Glomerular endothelial cell (primary cell): ENCODE data around the gene FTSJ1. TPM values are rescaled to one million over a fixed set of nuclear protein-coding genes. Genes with fewer than 3 reads are reported as not detected.
"Not testable (repeated sequence)": the region's sequence is repeated elsewhere in the genome, so short reads cannot be mapped to it uniquely, and the experiment has no call there.

Experiments used
- DNase-seq: peaks from one replicate; pipeline ENCODE4 v3.0.0-alpha.2; 2011; ENCODE audit warnings: low read depth, low spot score; ENCODE audit errors: extremely low read depth
- total RNA-seq: library from RNA; depleted of rRNA; stranded (reverse); fragments of >200 nt; gene quantifications from 2 replicates; pipeline ENCODE4 v1.2.3, GENCODE V29; 2015

FTSJ1 gene
- total RNA-seq, 1 donor from 2014 or later = 77.5 TPM

- no peak for DNase-seq
Measured at GRCh38 chrX:48492293-48492910, 16.4 kb downstream of the FTSJ1 start.

GRCh38 chrX:48493890-48494364 is 17.9 kb downstream of the FTSJ1 start:
- no peak for DNase-seq

- DNase-seq = no peak
Measured at GRCh38 chrX:48496660-48497059, 20.7 kb downstream of the FTSJ1 start.

GRCh38 chrX:48497871-48498270 is 21.9 kb downstream of the FTSJ1 start:
- DNase-seq = no peak

GRCh38 chrX:48498374-48498809 is 22.4 kb downstream of the FTSJ1 start:
- no peak for DNase-seq

- DNase-seq = no peak
Measured at GRCh38 chrX:48504261-48504660, 28.3 kb downstream of the FTSJ1 start.

GRCh38 chrX:48505481-48505880 is 29.5 kb downstream of the FTSJ1 start:
- no peak for DNase-seq

GRCh38 chrX:48507246-48507645 is 31.2 kb downstream of the FTSJ1 start:
- no peak for DNase-seq

- no peak for DNase-seq
Measured at GRCh38 chrX:48508400-48509244, 32.6 kb downstream of the FTSJ1 start, which contains the start of gene PORCN. Gene PORCN, plus strand, starts transcription at chrX:48508992. Its CDS starts 829 bp downstream, at chrX:48509821.

- no peak for DNase-seq
Measured at GRCh38 chrX:48509245-48509590, 33.2 kb downstream of the FTSJ1 start.

GRCh38 chrX:48509619-48510018 is 33.6 kb downstream of the FTSJ1 start:
- no peak for DNase-seq

GRCh38 chrX:48511560-48511959 is 35.6 kb downstream of the FTSJ1 start:
- DNase-seq = no peak

- DNase-seq = no peak
Measured at GRCh38 chrX:48512371-48512935, 36.5 kb downstream of the FTSJ1 start.

- DNase-seq = no peak
Measured at GRCh38 chrX:48513670-48514069, 37.7 kb downstream of the FTSJ1 start.

- no peak for DNase-seq
Measured at GRCh38 chrX:48514126-48514806, 38.3 kb downstream of the FTSJ1 start.

- no peak for DNase-seq
Measured at GRCh38 chrX:48514868-48515460, 39.0 kb downstream of the FTSJ1 start.

- no peak for DNase-seq
Measured at GRCh38 chrX:48515842-48516241, 39.8 kb downstream of the FTSJ1 start.

GRCh38 chrX:48516285-48516684 is 40.3 kb downstream of the FTSJ1 start:
- no peak for DNase-seq

GRCh38 chrX:48516987-48517386 is 41.0 kb downstream of the FTSJ1 start:
- DNase-seq = no peak

GRCh38 chrX:48519481-48519880 is 43.5 kb downstream of the FTSJ1 start:
- not testable (repeated sequence) for DNase-seq

GRCh38 chrX:48520455-48520854 is 44.5 kb downstream of the FTSJ1 start:
- DNase-seq = no peak
